GM12878 (cell line): ENCODE data around the gene DUOX1. TPM values are rescaled to one million over a fixed set of nuclear protein-coding genes. Genes with fewer than 3 reads are reported as not detected.

Experiments used
- ATAC-seq: fragments of 200-7000 bp; cut with Tn5 transposase; 3 replicates; pipeline ENCODE4 v1.9.1; 2020; ENCODE audit warnings: mild to moderate bottlenecking, moderate library complexity
- BruUV-seq: library from RNA; stranded (reverse); fragments of 400-500 nt; replicated peaks from 2 replicates; lab custom pipeline; 2021; lab: Mats Ljungman, UMichigan
- CTCF ChIA-PET: fragments of 300-600 bp; sonication (Branson Sonifier 250); formaldehyde crosslinking; extraction: SDS; loops from one replicate; lab custom pipeline; 2021; ENCODE audit warnings: inconsistent platforms; lab: Yijun Ruan, JAX
- POLR2A ChIA-PET: fragments of 350-600 bp; formaldehyde crosslinking; extraction: SDS; loops from one replicate; lab custom pipeline; 2021; ENCODE audit warnings: inconsistent platforms; lab: Charles Lee
- RAD21 ChIA-PET: fragments of 300-600 bp; sonication (Branson Sonifier 250); formaldehyde crosslinking; loops from one replicate; lab custom pipeline; 2023; ENCODE audit warnings: antibody characterized with exemption; ENCODE audit not compliant: unreplicated experiment; lab: Charles Lee
- SMC1A ChIA-PET: fragments of 300-600 bp; sonication (Branson Sonifier 250); formaldehyde crosslinking; loops from one replicate; lab custom pipeline; 2023; ENCODE audit not compliant: unreplicated experiment, uncharacterized antibody; lab: Charles Lee
- DNase-seq: peaks from one replicate; pipeline ENCODE4 v3.0.0-alpha.2; 2011; ENCODE audit warnings: low read depth, low spot score
- FAIRE-seq: peaks from 3 replicates; lab custom pipeline; 2011; peaks lifted over from hg19 to GRCh38; lab: Jason Lieb, UNC
- H2AFZ ChIP-seq: 2 replicates; pipeline ENCODE4 v1.6.0; 2011; ENCODE audit warnings: low read depth, low read length, control low read depth; ENCODE audit not compliant: control insufficient read depth
- H3K27ac ChIP-seq: 2 replicates; pipeline ENCODE4 v1.5.1; 2011; ENCODE audit warnings: control low read depth; ENCODE audit not compliant: control insufficient read depth, insufficient read depth
- H3K27me3 ChIP-seq, 2 experiments: replicated peaks in 1 of 2; 2 replicates each; pipeline versions ENCODE4 v1.6.0 to v1.6.1; 2011; ENCODE audit warnings: low read length in 1 of 2; ENCODE audit not compliant: control insufficient read depth in 2 of 2, insufficient read depth in 2 of 2
- H3K36me3 ChIP-seq, 2 experiments: 2 replicates each; pipeline ENCODE4 v1.5.1; 2011; ENCODE audit warnings: low read length in 1 of 2; ENCODE audit not compliant: control insufficient read depth in 2 of 2, insufficient read depth in 2 of 2
- H3K4me1 ChIP-seq: 2 replicates; pipeline ENCODE4 v1.6.1; 2011; ENCODE audit warnings: mild to moderate bottlenecking, low read length, moderate library complexity, mixed read lengths; ENCODE audit not compliant: control insufficient read depth, insufficient read depth
- H3K4me2 ChIP-seq: 2 replicates; pipeline ENCODE4 v1.6.0; 2011; ENCODE audit warnings: control low read depth; ENCODE audit not compliant: control insufficient read depth, insufficient read depth
- H3K4me3 ChIP-seq: fragments of 200-600 bp; sonication (generic); 2 replicates; pipeline ENCODE4 v1.5.1; 2016
- H3K79me2 ChIP-seq: 2 replicates; pipeline ENCODE4 v1.6.0; 2011; ENCODE audit warnings: low read length; ENCODE audit not compliant: control insufficient read depth, insufficient read depth
- H3K9ac ChIP-seq: 2 replicates; pipeline ENCODE4 v1.8.0; 2011; ENCODE audit warnings: low read length, control low read depth, mixed read lengths; ENCODE audit not compliant: control insufficient read depth, insufficient read depth
- H3K9me3 ChIP-seq: replicated peaks from 3 replicates; pipeline ENCODE4 v1.5.1; 2011; ENCODE audit warnings: mild to moderate bottlenecking, low read length; ENCODE audit not compliant: control insufficient read depth, insufficient read depth
- H4K20me1 ChIP-seq: 2 replicates; pipeline ENCODE4 v1.6.0; 2011; ENCODE audit not compliant: control insufficient read depth, insufficient read depth
- CBX5 ChIP-seq: sonication (generic); IDR thresholded peaks from 2 replicates; pipeline ENCODE4 v1.6.1; 2016; ENCODE audit warnings: low read depth, moderate library complexity, mild to moderate bottlenecking, inconsistent platforms
- E2F4 ChIP-seq: IDR thresholded peaks from 2 replicates; pipeline ENCODE4 v1.6.1; 2012; ENCODE audit warnings: low read depth, low read length, improper control_type of control experiment
- E2F8 ChIP-seq: fragments of 450-650 bp; IDR thresholded peaks from 2 replicates; pipeline ENCODE4 v1.6.1; 2018; ENCODE audit warnings: mild to moderate bottlenecking, low read depth, moderate library complexity; ENCODE audit not compliant: partially characterized antibody
- PKNOX1 ChIP-seq: fragments of 450-650 bp; IDR thresholded peaks from 2 replicates; pipeline ENCODE4 v1.6.1; 2016; ENCODE audit warnings: mild to moderate bottlenecking
- SMC3 ChIP-seq: IDR thresholded peaks from 2 replicates; pipeline ENCODE4 v1.6.1; 2011; ENCODE audit warnings: low read length, improper control_type of control experiment, borderline replicate concordance
- SREBF2 ChIP-seq: IDR thresholded peaks from 2 replicates; pipeline ENCODE4 v1.6.1; 2012; ENCODE audit warnings: mild to moderate bottlenecking, low read length
- ZBTB33 ChIP-seq: fragments of 450-650 bp; IDR thresholded peaks from 2 replicates; pipeline ENCODE4 v1.6.1; 2017; ENCODE audit warnings: mild to moderate bottlenecking
- whole genome bisulfite sequencing: methylation state at CpG from one replicate; pipeline ENCODE4 v1.1.6; 2016; ENCODE audit warnings: low lambda C conversion rate; ENCODE audit not compliant: insufficient replicate concordance, insufficient coverage; ENCODE audit errors: missing lambda C conversion rate; 5-methylcytosine and 5-hydroxymethylcytosine counted together
- in situ Hi-C: fragments of 300-500 bp; cut with MboI; formaldehyde crosslinking; loops from 9 replicates; pipeline ENCODE4 v1.14.3; 2018; ENCODE audit warnings: mixed read lengths
- intact Hi-C: fragments of 100-400 bp; cut with micrococcal nuclease; formaldehyde crosslinking; loops from one replicate; pipeline ENCODE4 v1.14.2; 2022; ENCODE audit not compliant: unreplicated experiment
- polyA plus RNA-seq, 11 experiments: library from polyadenylated mRNA; depleted of rRNA in 4 of 11; unstranded in 6 of 11; stranded (reverse) in 5 of 11; fragments of >200 nt; fragmentation: Nextera tagmentation in 4 of 11; fragmentation: Illumina TruSeq in 1 of 11; extraction: Ambion mirVana in 4 of 11; extraction: Trizol in 1 of 11; gene quantifications; 1 replicate in 1 of 11; 2 replicates in 10 of 11; pipeline versions ENCODE4 v1.2.1 to v1.2.3, GENCODE V29; 2011 to 2016; ENCODE audit warnings: inconsistent platforms in 2 of 11, missing spikeins in 2 of 11, low read depth in 1 of 11
- total RNA-seq, 4 experiments: library from RNA; depleted of rRNA in 3 of 4; stranded (reverse); fragments of >200 nt in 3 of 4; fragmentation: Illumina TruSeq in 1 of 4; extraction: Trizol in 1 of 4; gene quantifications; 2 replicates each; pipeline versions ENCODE4 v1.2.1 to v1.2.3, GENCODE V29; 2013 to 2021

Gene DUOX1
- total and polyA plus RNA-seq, 10 of the 15 experiments (the other 5 are each of a cell fraction or from before 2014, with no cell fraction given), result 0.02 to 2.1 (median 0.26) TPM; not detected in 3

- ChIA-PET SMC1A (interaction anchor here (0.7 to 0.9 kb wide), 2 partner anchors 49 to 121 kb away, joined by 3 read pairs; no protein-coding TSS in a partner anchor), RAD21 (no interaction called here), CTCF (interaction anchor here (0.8 to 1.7 kb wide), 5 partner anchors 14 to 189 kb away, joined by 3 to 6 read pairs (median 5); no protein-coding TSS in a partner anchor), POLR2A (no interaction called here)
- DNase-seq (no peak), FAIRE-seq (no peak), ATAC-seq (no peak)
- Histone ChIP-seq H3K4me2 (no peak overlapping the region), H2AFZ (no peak overlapping the region), H3K9ac (no peak overlapping the region), H3K79me2 (no peaks in the 10 kb centered on the region), H3K36me3 (no peaks in the 10 kb centered on the region), H3K27me3 (no peaks in the 10 kb centered on the region), H4K20me1 (no peaks in the 10 kb centered on the region), H3K9me3 (no peaks in the 10 kb centered on the region), H3K27ac (no peak overlapping the region), H3K4me1 (no peaks in the 10 kb centered on the region), H3K4me3 (no peak overlapping the region)
- 77% methylated on average over 8 of the region's 8 CpGs for whole genome bisulfite sequencing
- intact Hi-C loops, result no loop called here
- TF ChIP-seq CBX5 (no peak), SMC3 (no peak), E2F4 (no peak), ZBTB33 (no peak), SREBF2 (no peak), E2F8 (no peak), PKNOX1 (no peak)
- in situ Hi-C loops, result no loop called here
- BruUV-seq, result no TSS peak
These were observed 25.9 kb downstream of the DUOX1 start for GRCh38 chr15:45155739-45156138.
